ENCODE measurements around the gene PIGS.
"Not testable (repeated sequence)": the region's sequence is repeated elsewhere in the genome, so short reads cannot be mapped to it uniquely, and the experiment has no call there.

Gene PIGS

DNA sequence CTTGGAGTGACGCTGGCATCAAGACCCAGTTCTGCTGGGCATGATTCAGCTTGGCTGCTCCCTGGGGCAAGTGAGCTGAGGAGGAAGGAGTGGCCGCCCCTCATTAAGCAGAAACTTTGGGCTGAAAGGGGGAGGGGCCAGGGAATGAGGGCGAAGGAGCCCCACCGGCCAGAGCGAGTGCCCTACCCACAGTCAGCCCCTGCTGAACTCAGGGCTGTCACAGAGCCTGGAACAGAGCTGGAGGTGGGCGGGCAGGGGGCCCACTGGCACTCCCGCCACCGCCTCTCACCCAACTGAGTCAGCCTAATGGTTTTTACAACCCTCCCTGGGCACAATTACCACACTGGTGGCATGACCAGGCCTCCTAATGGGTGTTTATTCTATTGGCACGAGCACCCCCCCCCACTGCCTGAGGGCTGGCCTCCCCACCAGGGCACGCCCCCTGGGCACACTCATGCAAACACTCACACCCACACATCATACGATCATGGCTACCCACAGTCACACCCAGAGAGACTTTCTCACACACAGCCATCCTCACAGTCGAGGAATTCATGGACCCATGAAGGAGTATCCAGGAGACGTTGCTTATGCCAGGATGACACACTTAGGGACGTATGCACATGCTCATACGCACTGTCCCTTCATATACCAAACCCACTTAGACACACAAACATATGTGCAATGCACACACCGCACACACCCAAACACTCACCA is 38.1 kb downstream of the PIGS start:
- H3K27ac ChIP-seq, result peak overlapping the region; percentile 59

DNA sequence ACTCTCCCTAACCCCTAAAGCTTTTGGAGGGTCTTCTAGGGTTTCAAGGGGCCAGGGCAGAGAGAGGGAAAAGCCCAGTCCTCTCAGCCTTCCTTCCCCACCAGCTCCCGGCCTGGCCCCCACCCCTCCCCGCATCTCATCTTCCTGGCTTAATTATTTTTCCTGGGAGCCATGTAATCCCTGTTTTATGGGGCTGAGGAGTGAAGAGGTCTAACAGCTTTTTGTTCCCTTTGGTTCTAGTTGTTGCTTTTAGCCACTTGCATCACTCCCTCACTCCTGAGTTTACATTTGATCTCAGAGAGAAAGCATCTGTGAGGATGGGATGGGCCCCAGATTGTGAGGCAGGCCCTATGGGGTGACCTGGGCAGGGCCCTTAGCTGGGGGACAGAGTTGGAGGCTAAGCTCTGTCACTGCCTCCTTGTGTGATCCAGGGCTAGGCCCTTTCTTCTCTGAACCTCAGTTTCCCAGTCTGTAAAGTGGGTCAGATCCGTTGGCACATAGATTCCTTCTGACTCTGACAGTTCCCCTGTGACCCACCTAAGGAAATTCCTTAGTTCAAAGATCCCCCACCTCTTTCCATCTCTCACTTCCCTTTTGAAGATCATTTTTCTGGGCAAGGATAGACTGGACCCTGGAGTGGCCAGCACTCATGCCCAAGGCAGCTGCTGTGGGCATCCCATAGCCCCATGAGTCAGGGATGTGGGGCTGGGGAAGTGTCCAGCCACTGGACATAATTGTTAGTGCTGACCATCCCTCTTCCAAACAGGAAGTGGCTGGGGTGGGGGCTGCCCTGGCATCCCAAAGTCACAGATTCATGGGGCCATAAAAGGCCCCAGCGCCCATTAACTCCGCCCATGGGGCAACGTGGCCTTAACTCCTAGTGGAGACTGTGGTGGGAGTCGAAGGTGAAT is 39.0 kb downstream of the PIGS start:
- DNase-seq (ENCODE audit: low read depth, low spot score), result no peak
- H3K27ac ChIP-seq, result peak overlapping the region; percentile 59

More for the DNA sequence above, 38.1 kb downstream of the PIGS start:
- DNase-seq (ENCODE audit: low read depth, low spot score), result no peak

DNA sequence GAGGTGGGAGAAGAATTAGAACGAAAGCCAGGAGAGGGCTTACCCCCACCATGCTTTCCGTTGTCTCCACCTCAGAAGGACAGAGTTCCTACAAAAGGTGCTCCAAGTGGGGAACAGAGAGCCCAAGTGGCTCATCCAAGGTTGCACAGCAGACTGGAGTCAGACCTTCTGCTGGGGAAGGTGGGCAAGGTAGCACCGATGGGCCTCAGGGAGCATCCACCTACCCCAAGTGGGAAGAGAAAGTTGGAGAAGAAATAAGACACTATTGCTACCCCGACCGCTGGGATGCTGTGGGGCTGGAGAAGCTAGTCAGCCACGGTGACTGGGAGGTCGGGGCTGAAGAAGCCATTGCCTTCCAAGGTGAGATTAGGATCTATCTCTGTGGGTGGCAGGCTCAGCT is 40.4 kb downstream of the PIGS start:
- no peak overlapping the region for H3K27ac ChIP-seq
- no peak for DNase-seq (ENCODE audit: low read depth, low spot score)

DNA sequence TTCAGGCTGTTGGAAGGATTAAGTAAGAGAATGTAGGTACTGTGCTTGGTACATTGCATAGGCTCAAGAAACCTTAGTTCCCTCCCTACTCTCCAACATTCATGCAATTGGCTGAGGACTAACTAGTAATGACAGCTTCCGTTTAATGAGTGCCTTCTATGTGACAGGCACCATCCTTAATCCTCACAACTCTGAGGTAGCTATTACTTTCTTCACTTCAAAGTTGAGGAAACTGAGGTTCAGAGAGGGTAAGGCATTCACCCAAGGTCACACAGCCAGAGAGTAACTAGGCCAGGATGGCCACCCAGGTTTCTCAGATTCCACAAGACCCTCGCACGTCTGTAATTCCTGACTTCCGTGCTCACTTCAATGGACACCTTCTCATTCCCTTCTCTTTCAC is 41.1 kb downstream of the PIGS start:
- H3K27ac ChIP-seq, result no peak overlapping the region
- DNase-seq (ENCODE audit: low read depth, low spot score), result no peak

DNA sequence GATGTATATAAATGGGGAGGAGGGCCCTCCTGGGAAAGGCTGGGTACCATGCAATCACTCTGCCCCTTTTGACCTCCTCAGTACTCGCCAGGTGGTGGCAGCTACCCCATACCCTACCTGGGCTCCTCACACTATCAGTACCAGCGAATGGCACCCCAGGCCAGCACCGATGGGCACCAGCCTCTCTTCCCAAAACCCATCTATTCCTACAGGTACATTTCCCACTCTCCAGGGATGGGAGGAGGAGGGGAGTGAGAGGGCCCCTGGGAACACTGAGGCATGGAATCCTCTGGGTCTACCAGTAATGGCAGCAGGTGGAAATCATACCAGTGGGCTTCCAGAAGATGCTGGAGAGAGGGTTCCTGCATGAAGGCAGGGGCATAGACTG is 42.3 kb downstream of the PIGS start:
- no peak overlapping the region for H3K27ac ChIP-seq
- DNase-seq (ENCODE audit: low read depth, low spot score), result no peak

DNA sequence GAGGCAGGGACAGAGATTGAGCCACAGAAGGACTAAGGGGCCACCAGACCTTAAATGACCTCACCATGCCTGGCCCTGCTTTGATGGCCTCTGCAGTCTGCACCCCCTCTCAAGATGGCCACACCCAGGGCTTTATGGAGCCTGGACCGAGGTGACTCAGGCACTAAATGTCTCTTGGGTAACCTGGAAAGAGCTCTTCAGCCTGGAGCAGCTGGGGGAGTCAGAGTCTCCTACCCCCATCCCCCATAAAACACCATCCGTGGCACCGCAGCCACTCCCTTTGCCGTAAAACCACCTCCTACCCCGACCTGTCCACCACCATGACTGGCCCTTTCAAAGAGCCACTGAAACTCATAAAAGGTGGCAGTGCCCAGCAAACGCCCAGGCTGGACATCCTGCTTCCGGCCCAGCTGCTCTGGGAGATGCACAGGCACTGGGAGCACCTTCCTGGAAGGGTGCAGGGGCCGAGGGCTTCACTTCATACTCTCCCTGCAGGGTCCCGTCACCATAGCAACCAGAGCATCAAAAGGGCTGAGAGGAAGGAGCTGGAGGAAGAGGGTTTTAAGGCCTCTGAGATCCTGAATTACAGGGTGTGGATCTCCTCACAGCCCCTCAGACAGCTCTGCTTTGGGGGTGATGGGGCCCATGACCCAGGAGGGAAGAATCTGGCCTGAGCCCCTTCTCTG is 42.9 kb downstream of the PIGS start:
- H3K27ac ChIP-seq, result peak overlapping the region; percentile 52
- DNase-seq (ENCODE audit: low read depth, low spot score), result no peak

DNA sequence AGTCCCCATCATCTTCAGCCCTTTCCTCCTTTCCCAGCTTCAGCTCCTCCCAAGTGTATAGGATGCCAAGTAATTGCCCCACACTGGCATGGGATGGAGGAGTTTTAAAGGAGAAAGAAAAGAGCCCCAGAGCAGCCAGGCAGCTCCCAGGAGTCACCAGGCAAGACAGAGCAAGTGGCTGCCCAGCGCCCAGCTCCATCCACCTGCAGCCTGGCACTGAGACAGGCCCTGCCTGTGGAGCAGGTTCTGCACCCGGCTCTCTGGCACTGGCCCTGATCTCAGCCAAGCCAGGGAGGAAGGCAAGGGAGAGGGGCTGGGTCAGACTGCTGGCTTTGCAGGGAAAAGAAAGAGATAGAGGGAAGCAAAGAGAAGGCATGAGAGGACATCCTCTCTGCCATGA is 43.5 kb downstream of the PIGS start:
- H3K27ac ChIP-seq, result peak overlapping the region; percentile 52
- no peak for DNase-seq (ENCODE audit: low read depth, low spot score)

DNA sequence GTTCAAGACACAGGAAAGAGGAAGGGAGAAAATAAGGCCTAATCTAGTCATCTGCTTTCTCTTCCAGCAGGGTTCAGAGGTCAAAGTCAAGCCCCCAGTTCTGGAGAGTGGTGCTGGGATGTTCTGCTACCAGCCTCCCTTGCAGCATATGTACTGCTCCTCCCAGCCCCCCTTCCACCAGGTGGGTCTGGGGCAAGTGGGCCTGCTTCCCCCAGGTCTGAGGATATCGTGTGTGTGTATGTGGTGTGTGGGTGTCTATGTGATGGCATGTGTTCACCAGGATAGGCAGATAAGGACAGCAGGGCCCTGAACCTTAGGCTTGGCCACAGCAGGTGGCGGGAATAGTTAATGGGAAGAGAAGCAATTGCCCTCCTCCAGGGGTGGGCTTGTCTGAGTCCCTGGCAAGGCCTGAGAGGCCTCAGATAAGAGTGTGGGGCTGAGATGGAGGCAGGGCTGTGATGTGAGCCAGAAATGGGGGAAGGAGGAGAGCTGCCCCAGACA is 44.1 kb downstream of the PIGS start:
- peak overlapping the region; percentile 52 for H3K27ac ChIP-seq

DNA sequence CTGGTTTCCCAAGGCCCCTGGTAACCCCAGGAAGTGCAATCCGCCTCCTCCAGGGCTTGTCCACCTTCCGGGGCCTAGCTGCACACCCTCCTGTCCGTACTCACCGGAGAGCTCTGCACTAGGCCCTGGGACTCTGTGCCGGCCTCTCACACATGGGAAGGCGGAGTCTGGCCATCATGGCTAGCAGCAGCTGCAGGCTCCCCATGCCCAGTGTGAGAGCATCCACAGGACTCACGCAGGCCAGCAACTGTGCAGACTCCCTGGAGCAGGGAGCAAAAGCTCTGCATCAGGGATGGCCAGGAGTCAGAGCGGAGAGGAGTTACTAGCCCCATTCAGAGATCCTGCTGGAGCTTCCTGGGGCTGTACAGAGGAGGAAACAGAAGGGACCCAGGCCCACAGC is 44.9 kb downstream of the PIGS start:
- no peak overlapping the region for H3K27ac ChIP-seq
- DNase-seq (ENCODE audit: low read depth, low spot score), result no peak

More for the DNA sequence above, 44.1 kb downstream of the PIGS start:
- no peak for DNase-seq (ENCODE audit: low read depth, low spot score)

DNA sequence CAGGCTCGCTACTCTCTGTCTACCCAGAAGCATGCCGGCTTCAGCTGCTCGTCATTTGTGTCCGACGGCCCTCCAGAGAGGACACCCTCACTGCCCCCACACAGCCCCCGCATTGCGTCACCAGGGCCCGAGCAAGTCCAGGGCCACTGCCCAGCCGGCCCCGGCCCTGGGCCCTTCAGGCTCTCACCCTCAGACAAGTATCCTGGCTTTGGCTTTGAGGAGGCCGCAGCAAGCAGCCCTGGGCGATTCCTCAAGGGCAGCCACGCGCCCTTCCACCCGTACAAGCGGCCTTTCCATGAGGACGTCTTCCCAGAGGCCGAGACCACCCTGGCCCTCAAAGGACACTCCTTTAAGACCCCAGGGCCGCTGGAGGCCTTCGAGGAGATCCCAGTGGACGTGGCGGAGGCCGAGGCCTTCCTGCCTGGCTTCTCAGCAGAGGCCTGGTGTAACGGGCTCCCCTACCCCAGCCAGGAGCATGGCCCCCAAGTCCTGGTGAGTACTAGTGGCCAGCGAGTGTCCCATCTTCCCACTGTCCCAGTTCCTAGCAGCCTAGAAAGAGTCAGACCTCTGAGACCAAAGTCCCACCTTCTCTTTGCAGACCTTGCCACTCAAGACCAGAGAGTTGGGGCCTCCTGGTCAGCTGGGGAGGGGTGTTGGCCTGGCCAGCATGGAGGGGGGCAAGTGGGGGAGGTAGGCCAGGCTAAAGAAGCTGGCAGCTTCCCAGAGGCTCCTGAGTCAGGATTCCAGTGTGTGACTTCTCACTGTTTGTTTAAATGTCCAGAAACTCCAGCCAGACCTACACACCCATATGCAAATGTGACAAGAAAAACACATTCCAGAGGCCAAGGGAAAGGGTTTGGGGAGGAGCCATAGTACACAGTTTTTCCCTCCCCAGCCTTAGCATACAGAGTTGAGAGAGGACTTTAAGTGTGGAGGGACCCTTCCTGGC is 46.6 kb downstream of the PIGS start:
- no peak for DNase-seq (ENCODE audit: low read depth, low spot score)
- H3K27ac ChIP-seq, result peak overlapping the region; percentile 10

DNA sequence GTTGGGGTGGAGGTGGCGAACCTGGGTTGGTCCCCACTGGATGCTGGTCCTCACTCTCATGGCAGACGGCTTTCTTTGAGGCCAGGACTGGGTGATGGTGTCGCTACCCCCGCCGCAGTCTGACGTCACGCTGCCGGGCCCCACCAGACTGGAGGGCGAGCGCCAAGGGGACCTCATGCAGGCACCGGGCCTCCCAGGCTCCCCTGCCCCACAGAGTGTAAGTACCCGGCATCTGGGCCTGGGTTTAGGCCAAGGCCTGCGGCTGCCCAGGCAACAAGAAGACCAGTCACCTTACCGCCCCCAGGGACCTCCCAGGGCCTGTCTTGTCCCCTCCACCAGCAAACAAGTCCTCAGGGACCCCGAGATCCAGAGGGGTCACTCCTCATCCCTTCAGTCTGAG is 47.4 kb downstream of the PIGS start:
- no peak for DNase-seq (ENCODE audit: low read depth, low spot score)
- no peak overlapping the region for H3K27ac ChIP-seq

DNA sequence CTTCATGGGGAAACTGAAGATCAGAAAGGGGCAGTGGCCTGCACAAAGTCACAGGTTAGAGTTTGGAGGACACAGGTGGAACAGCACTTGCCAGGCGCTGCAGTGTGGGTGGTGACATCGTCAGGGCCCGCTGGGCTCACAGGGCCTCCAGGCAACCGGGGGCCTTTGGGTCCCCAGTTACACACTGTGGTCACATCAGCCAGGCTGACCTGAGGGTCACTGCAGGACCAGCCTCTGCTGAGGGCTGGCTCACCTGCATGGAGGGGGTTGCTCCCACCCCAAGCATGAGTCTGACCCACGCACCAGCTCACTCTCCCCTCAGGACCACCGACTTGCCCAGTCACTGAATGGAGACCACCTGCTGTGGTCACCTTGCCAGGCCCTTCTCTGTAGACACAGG is 48.1 kb downstream of the PIGS start:
- no peak overlapping the region for H3K27ac ChIP-seq
- DNase-seq (ENCODE audit: low read depth, low spot score), result no peak

DNA sequence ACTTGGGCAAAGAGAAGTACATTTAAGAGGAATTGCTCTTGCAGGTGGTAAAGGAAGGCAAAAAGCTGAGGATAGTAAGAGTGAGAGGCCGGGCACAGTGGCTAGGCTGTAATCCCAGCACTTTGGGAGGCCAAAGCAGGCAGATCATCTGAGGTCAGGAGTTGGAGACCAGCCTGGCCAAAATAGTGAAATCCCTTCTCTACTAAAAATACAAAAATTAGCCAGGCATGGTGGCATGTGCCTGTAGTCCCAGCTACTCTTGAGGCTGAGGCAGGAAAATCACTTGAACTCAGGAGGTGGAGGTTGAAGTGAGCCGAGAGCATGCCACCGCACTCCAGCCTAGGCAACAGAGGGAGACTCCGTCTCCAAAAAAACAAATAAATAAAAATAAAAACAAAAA is 49.0 kb downstream of the PIGS start:
- H3K27ac ChIP-seq; DNase-seq (ENCODE audit: low read depth, low spot score): not testable (repeated sequence)

DNA sequence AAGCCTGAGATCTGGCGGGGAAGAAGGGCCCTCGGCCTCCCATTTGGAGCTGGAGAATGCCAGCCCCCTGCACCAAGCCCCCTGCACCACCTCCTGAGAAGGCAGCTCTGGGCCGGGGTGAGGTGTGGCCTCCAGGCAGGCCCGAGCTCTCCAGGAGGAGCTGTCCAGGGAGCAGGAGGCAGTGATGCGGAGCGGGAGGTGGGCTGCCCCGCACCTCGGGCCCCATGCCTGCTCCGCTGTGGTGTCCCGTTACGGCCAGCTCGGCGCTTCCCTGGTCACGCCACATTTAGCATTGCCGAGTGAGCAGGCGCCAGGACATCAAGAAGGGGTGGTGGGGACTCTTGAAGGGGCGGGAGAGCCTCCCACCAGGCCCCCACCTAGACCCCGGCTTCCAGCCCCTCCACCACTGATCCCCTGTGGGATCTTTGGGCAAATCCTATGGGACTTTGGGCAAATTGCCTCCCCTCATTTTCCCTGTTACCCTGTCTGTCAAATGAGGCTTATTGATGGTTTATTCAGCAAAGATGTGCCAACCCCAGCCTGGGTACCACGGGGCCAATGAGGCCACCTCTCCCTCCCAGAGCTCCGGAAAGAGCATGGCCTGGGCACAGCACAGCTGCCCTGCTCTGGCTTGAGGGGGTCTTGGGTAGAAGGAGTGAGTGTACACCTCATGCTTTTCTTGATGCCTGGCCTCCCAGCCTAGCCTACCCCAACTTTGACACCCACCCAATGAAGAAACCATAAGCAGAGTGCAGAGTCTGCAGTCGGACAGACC is 49.8 kb downstream of the PIGS start:
- DNase-seq (ENCODE audit: low read depth, low spot score), result no peak
- no peak overlapping the region for H3K27ac ChIP-seq

DNA sequence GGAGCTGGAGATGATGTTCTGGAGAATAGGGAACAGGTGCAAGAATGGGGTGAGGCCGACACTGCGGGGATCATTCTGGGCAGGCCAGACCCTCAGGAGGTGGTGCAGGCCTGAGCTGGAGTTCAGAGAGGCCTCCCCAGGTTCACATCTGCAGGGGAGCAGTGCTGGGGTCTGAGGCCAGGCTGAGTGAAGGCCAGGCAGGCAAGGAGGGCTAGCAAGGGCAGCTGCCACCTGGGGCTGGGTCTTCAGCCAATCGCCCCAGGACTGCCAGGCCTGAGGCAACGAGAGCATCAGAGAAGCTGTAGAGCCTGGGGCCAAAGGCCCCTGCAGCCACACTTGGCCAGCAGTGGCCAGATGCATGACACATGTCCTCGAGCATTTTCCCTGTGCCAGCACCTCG is 50.6 kb downstream of the PIGS start:
- DNase-seq (ENCODE audit: low read depth, low spot score), result no peak
- H3K27ac ChIP-seq, result no peak overlapping the region

DNA sequence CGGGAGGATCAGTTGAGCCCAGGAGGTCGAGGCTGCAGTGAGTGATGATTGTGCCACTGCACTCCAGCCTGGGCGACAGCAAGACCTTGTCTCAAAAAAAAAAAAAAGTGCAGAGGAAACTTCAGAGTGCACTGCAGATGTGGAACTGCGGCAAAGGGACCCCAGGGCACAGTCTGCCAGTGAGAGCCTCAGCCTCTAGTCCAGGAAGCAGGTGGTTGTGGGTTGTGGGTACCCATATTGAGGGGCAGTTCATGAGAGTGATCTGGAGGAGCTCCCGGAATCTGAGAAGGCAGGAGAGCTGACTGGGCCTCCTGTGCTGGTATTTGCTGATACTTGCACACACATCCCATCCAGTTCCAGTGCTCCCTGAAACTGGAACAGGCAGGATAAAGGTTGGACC is 52.1 kb downstream of the PIGS start:
- H3K27ac ChIP-seq, result no peak overlapping the region
- DNase-seq (ENCODE audit: low read depth, low spot score), result no peak

DNA sequence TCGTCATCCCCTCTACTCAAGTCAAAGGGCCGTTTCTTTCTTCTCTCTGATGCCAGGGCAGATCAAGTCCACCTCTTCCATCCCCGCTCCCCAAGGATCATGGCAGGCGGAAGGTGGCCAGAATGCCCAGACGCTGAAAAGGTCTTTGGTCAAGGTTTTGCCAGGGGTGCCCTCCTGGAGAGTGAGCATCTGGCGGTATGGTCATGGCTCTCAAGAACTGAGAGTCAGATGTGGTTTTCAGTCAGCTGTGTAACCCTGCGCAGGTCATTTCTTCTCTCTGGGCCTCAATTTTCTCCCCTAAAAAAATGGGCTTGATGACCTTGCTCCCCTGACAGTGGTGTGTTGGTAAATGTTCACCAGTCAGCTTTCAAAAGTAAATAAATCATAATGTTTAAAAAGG is 52.7 kb downstream of the PIGS start:
- DNase-seq (ENCODE audit: low read depth, low spot score), result no peak
- H3K27ac ChIP-seq, result no peak overlapping the region

DNA sequence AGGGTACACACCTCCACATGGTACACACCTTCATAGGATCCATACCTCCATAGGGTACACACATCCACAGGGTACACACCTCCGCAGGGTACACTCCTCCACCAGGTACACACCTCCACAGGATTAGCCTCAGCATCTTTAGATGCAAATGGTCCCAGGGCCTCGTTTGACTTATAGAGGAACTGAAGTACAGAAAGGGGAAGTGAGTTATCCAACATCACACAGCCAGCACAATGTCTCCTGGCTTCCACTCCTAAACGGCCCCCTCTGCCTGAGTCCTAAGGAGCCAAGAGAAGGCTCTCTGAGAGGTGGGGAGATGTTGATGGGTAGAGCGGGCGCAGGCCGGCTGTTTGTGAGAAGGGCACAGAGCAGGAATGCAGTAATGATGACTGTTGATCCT is 53.2 kb downstream of the PIGS start:
- no peak for DNase-seq (ENCODE audit: low read depth, low spot score)
- no peak overlapping the region for H3K27ac ChIP-seq

DNA sequence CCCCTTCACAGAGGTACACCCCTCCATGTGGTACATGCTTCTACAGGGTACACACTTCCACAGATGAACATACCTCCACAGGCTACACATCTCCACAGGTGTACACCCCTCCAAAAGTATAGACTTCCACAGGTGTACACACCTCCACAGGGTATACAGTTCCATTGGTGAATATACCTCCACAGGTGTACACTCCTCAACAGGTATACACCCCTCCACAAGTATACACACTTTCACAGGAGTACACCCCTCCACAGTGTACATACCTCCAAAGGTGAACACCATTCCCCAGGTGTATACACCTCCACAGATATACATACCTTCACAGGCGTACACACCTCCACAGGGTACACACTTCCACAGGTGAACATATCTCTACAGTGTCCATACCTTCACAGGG is 55.8 kb downstream of the PIGS start:
- H3K27ac ChIP-seq, result no peak overlapping the region
- DNase-seq (ENCODE audit: low read depth, low spot score), result no peak
